HCT116 (cell line): ENCODE measurements around the gene CBX5. TPM values are rescaled to one million over a fixed set of nuclear protein-coding genes. Genes with fewer than 3 reads are reported as not detected.

Experiments used
- ATAC-seq: fragments of 200-7000 bp; cut with Tn5 transposase; 2 replicates; pipeline ENCODE4 v1.9.1; 2020; ENCODE audit warnings: mild to moderate bottlenecking, moderate library complexity
- BruUV-seq: library from RNA; stranded (reverse); fragments of 400-500 nt; replicated peaks from 2 replicates; lab custom pipeline; 2021; lab: Mats Ljungman, UMichigan
- CTCF ChIA-PET: fragments of 300-600 bp; sonication (Branson Sonifier 250); formaldehyde crosslinking; loops from one replicate; lab custom pipeline; 2021; ENCODE audit warnings: antibody characterized with exemption; lab: Charles Lee
- POLR2A ChIA-PET: fragments of 300-600, 350-600 bp; sonication (Branson Sonifier 250); formaldehyde crosslinking; loops from one replicate; lab custom pipeline; 2021; ENCODE audit warnings: antibody characterized with exemption; lab: Charles Lee
- RAD21 ChIA-PET, 2 experiments: fragments of 300-600 bp; sonication (Branson Sonifier 250); formaldehyde crosslinking; loops; one replicate each; lab custom pipeline; 2023; ENCODE audit warnings: low total read pairs in 2 of 2; ENCODE audit not compliant: uncharacterized antibody in 2 of 2, unreplicated experiment in 2 of 2, low non-redundant PET in 1 of 2; lab: Charles Lee
- DNase-seq: peaks from one replicate; pipeline ENCODE4 v3.0.0-alpha.2; 2010; ENCODE audit warnings: low read depth, low spot score
- H2AFZ ChIP-seq: fragments of 200-600 bp; shearing (Covaris generic), sonication (generic); 2 replicates; pipeline ENCODE4 v1.6.1; 2017; ENCODE audit warnings: low read depth, mixed run types, mixed read lengths, antibody characterized with exemption, low read length; ENCODE audit not compliant: poor library complexity, severe bottlenecking
- H3K27ac ChIP-seq: 2 replicates; pipeline ENCODE4 v1.5.1; 2012; ENCODE audit warnings: low read depth, low read length
- H3K27me3 ChIP-seq: fragments of 200-600 bp; sonication (generic); 2 replicates; pipeline ENCODE4 v1.6.1; 2016; ENCODE audit warnings: mixed run types, low read length, mixed read lengths; ENCODE audit not compliant: insufficient read depth
- H3K36me3 ChIP-seq, 2 experiments: fragments of 200-500 bp in 1 of 2; fragments of 200-600 bp in 1 of 2; sonication (Bioruptor generic) in 1 of 2; sonication (generic) in 1 of 2; 2 replicates each; pipeline versions ENCODE4 v1.5.1 to v1.6.1; 2014 to 2016; ENCODE audit warnings: low read length in 2 of 2, inconsistent platforms in 1 of 2, mixed read lengths in 1 of 2, mixed run types in 1 of 2; ENCODE audit not compliant: insufficient read depth in 2 of 2, control insufficient read depth in 1 of 2
- H3K4me1 ChIP-seq, 2 experiments: fragments of 200-600 bp in 1 of 2; sonication (generic) in 1 of 2; 2 replicates each; pipeline versions ENCODE4 v1.5.1 to v1.6.1; 2012 to 2017; ENCODE audit warnings: low read length in 2 of 2, inconsistent platforms in 1 of 2, mild to moderate bottlenecking in 1 of 2, mixed read lengths in 1 of 2, mixed run types in 1 of 2, moderate library complexity in 1 of 2; ENCODE audit not compliant: insufficient read depth in 2 of 2, control insufficient read depth in 1 of 2
- H3K4me2 ChIP-seq: fragments of 200-600 bp; sonication (generic); 2 replicates; pipeline ENCODE4 v1.6.1; 2017; ENCODE audit warnings: mixed run types, low read length, mixed read lengths
- H3K4me3 ChIP-seq, 2 experiments: fragments of 200-600 bp in 1 of 2; sonication (generic) in 1 of 2; replicated peaks in 1 of 2; 2 replicates each; pipeline ENCODE4 v1.5.1; 2011 to 2016; ENCODE audit warnings: low read length in 2 of 2, control low read depth in 1 of 2, low read depth in 1 of 2, mild to moderate bottlenecking in 1 of 2, mixed read lengths in 1 of 2, mixed run types in 1 of 2
- H3K79me2 ChIP-seq: fragments of 200-600 bp; sonication (generic); 2 replicates; pipeline ENCODE4 v1.6.1; 2017; ENCODE audit warnings: mild to moderate bottlenecking, mixed run types, low read length, moderate library complexity, mixed read lengths; ENCODE audit not compliant: insufficient read depth
- H3K9ac ChIP-seq: fragments of 200-600 bp; sonication (generic); 2 replicates; pipeline ENCODE4 v1.6.1; 2016; ENCODE audit warnings: low read length, mixed read lengths
- H3K9me2 ChIP-seq: fragments of 200-600 bp; sonication (generic), shearing (Covaris generic); 2 replicates; pipeline ENCODE4 v1.6.1; 2017; ENCODE audit warnings: mixed run types, mild to moderate bottlenecking, moderate library complexity; ENCODE audit not compliant: insufficient read depth
- H3K9me3 ChIP-seq, 2 experiments: fragments of 200-500 bp in 1 of 2; fragments of 200-600 bp in 1 of 2; sonication (Bioruptor generic) in 1 of 2; sonication (generic) in 1 of 2; 2 replicates each; pipeline ENCODE4 v1.6.1; 2014 to 2017; ENCODE audit warnings: low read length in 2 of 2, mixed read lengths in 2 of 2, inconsistent platforms in 1 of 2, low read depth in 1 of 2, mild to moderate bottlenecking in 1 of 2, mixed run types in 1 of 2, moderate library complexity in 1 of 2; ENCODE audit not compliant: control insufficient read depth in 1 of 2, insufficient read depth in 1 of 2
- H4K20me1 ChIP-seq: fragments of 200-600 bp; sonication (generic), shearing (Covaris generic); 2 replicates; pipeline ENCODE4 v1.6.1; 2017; ENCODE audit warnings: mixed run types, mild to moderate bottlenecking, moderate library complexity; ENCODE audit not compliant: insufficient read depth
- CTCF ChIP-seq, 3 experiments: fragments of 200-600 bp in 1 of 3; sonication (generic) in 1 of 3; IDR thresholded peaks in 2 of 3; conservative IDR thresholded peaks in 1 of 3; 2 replicates each; pipeline ENCODE4 v1.5.1; 2012 to 2017; ENCODE audit warnings: low read depth in 2 of 3, low read length in 2 of 3, antibody characterized with exemption in 1 of 3, borderline replicate concordance in 1 of 3, control low read depth in 1 of 3, mild to moderate bottlenecking in 1 of 3, mixed read lengths in 1 of 3, mixed run types in 1 of 3, moderate library complexity in 1 of 3; ENCODE audit not compliant: insufficient read depth in 1 of 3
- RAD21 ChIP-seq: IDR thresholded peaks from 2 replicates; pipeline ENCODE4 v1.6.1; 2012; ENCODE audit warnings: low read depth, mild to moderate bottlenecking
- intact Hi-C: fragments of 100-400 bp; cut with micrococcal nuclease; formaldehyde crosslinking; loops from 2 replicates; pipeline ENCODE4 v1.10.0; 2022
- total RNA-seq: library from RNA; stranded (reverse); gene quantifications from one replicate; pipeline ENCODE4 v1.2.1, GENCODE V29; 2021; ENCODE audit not compliant: unreplicated experiment
- TF ChIP-seq, protein P1 (sequence below): IDR thresholded peaks from 2 replicates; pipeline ENCODE4 v1.6.1; 2012; ENCODE audit warnings: low read depth

Gene CBX5
- total RNA-seq, 1 experiment from 2014 or later, result 72.3 TPM

GRCh38 chr12:54201001-54201794, 78.7 kb downstream of the CBX5 start:
- H3K36me3 ChIP-seq, result no peaks in the 10 kb centered on the region
- H3K79me2 ChIP-seq, result no peaks in the 10 kb centered on the region
- no peak overlapping the region for H3K4me2 ChIP-seq
- ChIA-PET RAD21 (interaction anchor here (0.6 to 1.7 kb wide), 11 partner anchors 8 to 216 kb away, joined by 3 to 18 read pairs (median 4); partner anchors contain the start of genes HOXC10 (in 1 of the 2), HOXC5 (in 1 of the 2) and HOXC9 (in 1 of the 2)), CTCF (interaction anchor here (0.6 to 3.8 kb wide), 34 partner anchors 9 to 518 kb away, joined by 3 to 68 read pairs (median 5); partner anchors contain the start of genes HOXC10, HOXC5, HOXC8 and HOXC9), POLR2A (interaction anchor here (0.6 to 1.5 kb wide), 3 partner anchors 10 to 184 kb away, joined by 4 to 6 read pairs (median 6); no protein-coding TSS in a partner anchor)
- H3K4me1 ChIP-seq, result peaks cover 0 to 9% of the 10 kb centered on the region in 2 experiments; a peak in 1 of 4 replicates
- H2AFZ ChIP-seq, result no peak overlapping the region
- DNase-seq, result peak; percentile 65
- H3K4me3 ChIP-seq, result no peak overlapping the region
- peak; percentile 76 for TF ChIP-seq RAD21
- TF ChIP-seq, protein P1, sequence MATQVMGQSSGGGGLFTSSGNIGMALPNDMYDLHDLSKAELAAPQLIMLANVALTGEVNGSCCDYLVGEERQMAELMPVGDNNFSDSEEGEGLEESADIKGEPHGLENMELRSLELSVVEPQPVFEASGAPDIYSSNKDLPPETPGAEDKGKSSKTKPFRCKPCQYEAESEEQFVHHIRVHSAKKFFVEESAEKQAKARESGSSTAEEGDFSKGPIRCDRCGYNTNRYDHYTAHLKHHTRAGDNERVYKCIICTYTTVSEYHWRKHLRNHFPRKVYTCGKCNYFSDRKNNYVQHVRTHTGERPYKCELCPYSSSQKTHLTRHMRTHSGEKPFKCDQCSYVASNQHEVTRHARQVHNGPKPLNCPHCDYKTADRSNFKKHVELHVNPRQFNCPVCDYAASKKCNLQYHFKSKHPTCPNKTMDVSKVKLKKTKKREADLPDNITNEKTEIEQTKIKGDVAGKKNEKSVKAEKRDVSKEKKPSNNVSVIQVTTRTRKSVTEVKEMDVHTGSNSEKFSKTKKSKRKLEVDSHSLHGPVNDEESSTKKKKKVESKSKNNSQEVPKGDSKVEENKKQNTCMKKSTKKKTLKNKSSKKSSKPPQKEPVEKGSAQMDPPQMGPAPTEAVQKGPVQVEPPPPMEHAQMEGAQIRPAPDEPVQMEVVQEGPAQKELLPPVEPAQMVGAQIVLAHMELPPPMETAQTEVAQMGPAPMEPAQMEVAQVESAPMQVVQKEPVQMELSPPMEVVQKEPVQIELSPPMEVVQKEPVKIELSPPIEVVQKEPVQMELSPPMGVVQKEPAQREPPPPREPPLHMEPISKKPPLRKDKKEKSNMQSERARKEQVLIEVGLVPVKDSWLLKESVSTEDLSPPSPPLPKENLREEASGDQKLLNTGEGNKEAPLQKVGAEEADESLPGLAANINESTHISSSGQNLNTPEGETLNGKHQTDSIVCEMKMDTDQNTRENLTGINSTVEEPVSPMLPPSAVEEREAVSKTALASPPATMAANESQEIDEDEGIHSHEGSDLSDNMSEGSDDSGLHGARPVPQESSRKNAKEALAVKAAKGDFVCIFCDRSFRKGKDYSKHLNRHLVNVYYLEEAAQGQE, result no peak
- TF ChIP-seq CTCF (IDR thresholded peaks at IDR 0.05 in 2 of 3, conservative IDR thresholded peaks at IDR 0.05 in 1 of 3; ENCODE audit: borderline replicate concordance in 1 of 3, insufficient read depth in 1 of 3, low read depth in 2 of 3, low read length in 2 of 3), result peak; percentile 95 to 99 (median 98)
- TF ChIP-seq, all 23 proteins: peak for 2
- H3K27me3 ChIP-seq, result no peaks in the 10 kb centered on the region
- peak; percentile 98 for ATAC-seq
- no peaks in the 10 kb centered on the region for H4K20me1 ChIP-seq
- no peak overlapping the region for H3K9ac ChIP-seq
- no peaks in the 10 kb centered on the region for H3K9me3 ChIP-seq
- no peak overlapping the region for H3K27ac ChIP-seq
- H3K9me2 ChIP-seq, result no peaks in the 10 kb centered on the region
- intact Hi-C loops, result loop anchor here (1.0 to 2.0 kb wide), 3 partner anchors 169 to 216 kb away; partner anchors contain the start of gene HOXC10
- BruUV-seq, result no TSS peak
